Left hindlimb (tissue), 1 donor: ENCODE results near the gene DNAI1.

ENCODE experiments used
- DNase-seq: peaks from one replicate; pipeline ENCODE4 v3.0.0-alpha.2; 2018

Gene DNAI1

DNA sequence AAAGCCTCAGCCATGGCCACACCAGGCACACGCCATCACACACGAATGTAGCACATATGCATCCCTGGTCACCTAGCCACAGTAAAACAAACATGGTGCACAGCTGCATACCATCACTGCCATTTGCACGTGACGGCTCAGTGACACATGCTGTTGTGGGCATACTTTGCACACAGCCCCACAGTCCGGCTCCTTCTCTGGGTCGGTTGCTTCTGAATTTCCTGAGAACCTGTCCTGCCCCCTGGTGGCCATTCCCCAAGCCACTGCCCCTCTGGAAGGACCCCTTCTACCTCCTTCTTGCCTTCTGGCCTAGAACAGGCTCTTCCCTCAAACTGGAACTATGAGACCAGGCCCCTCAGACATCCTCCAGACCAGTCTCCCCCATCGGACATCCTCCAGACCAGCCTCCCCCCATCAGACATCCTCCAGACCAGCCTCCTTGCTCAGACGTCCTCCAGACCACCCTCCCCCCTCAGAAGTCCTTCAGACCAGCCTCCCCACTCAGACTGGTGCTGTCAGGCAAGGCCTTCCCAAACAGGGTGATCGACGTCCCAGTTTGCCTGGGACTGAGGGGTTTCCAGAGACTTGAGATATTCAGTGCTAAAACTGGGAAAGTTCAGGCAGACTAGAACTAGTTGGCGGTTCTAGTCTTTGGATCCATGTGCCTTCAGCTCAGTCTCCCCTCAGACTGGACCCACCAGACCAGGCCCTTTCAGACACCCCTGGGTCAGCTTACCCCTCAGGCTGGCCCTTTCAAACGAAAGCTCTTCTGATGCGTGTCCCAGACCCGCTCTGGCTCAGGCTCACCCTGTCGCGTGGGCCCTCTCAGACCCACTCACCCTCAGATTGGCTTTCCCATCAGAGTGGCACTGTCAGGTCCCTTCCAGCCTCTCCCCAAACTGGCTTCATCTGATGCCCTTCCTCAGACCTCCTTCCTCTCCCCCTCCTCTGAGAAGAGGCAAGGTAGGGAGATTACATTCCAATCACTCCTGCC lies 88.5 kb downstream of the DNAI1 start:
- peak; percentile 69 for DNase-seq

DNA sequence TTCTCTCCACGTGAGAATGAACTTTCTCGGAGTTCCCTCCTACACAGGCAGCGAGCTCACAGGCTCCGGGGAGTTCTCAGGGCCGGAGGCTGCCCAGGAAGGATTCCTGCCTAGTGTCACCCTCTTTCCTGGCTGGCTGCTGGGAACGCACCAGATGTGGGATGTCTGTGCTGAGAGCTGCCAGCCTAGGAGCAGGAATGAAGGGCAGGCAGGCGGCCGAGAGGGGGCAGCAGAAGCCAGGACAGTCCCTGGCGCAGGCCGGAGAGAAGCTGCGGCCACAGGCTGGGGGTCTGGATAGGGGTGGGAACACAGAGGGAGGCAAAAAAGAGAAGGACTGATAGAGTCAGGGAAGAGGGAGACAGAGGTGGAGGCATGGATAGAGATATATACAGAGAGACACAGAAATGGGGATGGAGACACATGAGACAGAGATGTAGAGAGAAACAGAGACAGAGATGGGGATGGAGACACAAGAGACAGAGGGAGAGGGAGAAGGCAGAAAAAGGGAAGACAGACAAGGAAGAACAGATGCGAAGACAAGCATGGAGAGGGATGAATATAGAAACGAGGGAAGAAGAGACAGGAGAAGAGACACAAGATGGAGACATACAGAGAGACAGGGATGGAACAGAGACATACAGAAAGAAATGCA lies 89.5 kb downstream of the DNAI1 start:
- DNase-seq: peak; percentile 81

- DNase-seq: no peak
Measured at GRCh38 chr9:34549407-34549732, 90.8 kb downstream of the DNAI1 start.

- no peak for DNase-seq
Measured at GRCh38 chr9:34550016-34550680, 91.5 kb downstream of the DNAI1 start.

GRCh38 chr9:34550681-34551270 lies 92.2 kb downstream of the DNAI1 start:
- DNase-seq: no peak

- no peak for DNase-seq
Measured at GRCh38 chr9:34551751-34552605, 93.4 kb downstream of the DNAI1 start.

DNA sequence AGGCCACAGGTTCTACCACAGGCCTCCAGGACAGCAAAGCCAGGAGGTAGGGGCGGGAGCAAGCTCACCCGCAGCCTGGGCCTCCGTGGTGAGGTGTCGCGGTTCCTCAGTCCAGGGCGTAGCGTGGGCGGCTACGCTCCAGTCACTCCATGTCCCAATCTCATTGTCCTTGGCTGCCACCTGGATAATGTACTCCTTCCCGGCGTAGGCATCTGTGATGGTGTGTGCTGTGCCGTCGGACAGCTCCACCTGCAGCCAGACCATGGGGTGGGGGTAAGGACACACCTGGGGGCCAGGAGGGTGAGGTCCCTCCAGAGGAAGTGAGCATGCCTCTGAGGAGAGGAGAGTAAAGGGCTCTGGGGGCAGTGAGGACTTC lies 94.0 kb downstream of the DNAI1 start:
- no peak for DNase-seq

DNA sequence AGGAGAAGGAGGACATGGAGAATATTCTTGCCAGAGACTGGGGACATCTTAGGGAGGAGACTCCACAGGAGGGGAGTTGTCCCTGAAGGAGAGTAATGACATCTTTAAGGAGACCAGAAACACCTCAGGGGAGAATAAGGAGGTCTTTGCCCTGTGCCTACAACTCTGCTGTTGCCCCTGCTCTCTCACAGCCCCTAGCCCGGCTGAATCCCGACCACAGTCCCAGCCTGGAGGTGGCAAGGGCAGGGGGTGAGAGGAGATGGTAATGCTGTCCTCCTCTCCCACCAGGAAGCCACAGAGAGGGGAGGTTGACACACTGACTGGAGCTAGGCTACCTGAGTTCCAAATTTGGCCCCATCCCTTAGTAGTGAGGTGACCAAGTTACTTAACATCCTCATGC lies 94.4 kb downstream of the DNAI1 start:
- DNase-seq: no peak

- no peak for DNase-seq
Measured at GRCh38 chr9:34553511-34554021, 95.0 kb downstream of the DNAI1 start.

GRCh38 chr9:34554211-34555001 lies 95.8 kb downstream of the DNAI1 start:
- no peak for DNase-seq

GRCh38 chr9:34555002-34555348 lies 96.4 kb downstream of the DNAI1 start:
- peak; percentile 71 for DNase-seq

DNA sequence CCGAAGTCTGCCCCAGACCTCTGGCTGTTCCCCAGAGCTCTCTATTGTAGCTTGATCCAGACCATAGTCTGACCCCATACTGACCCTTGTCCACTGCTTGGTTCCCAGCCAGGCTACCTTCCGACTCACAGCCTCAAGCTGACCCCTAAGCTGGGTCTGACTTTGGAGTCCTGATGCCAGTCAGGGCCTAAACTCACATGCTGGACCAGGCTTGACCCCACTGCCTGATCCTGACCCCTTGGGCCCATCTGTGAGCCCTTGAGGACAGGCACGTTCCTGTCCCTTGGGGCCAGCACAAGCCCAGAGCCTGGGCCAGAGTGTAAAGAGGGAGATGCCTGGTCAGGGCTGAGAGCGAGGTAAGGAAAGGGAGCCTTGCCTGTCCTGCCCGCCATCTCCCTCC lies 96.9 kb downstream of the DNAI1 start:
- DNase-seq: no peak

- DNase-seq: no peak
Measured at GRCh38 chr9:34555936-34556525, 97.4 kb downstream of the DNAI1 start.

- DNase-seq: no peak
Measured at GRCh38 chr9:34556949-34557348, 98.3 kb downstream of the DNAI1 start.

GRCh38 chr9:34557426-34558321 lies 99.1 kb downstream of the DNAI1 start:
- no peak for DNase-seq

DNA sequence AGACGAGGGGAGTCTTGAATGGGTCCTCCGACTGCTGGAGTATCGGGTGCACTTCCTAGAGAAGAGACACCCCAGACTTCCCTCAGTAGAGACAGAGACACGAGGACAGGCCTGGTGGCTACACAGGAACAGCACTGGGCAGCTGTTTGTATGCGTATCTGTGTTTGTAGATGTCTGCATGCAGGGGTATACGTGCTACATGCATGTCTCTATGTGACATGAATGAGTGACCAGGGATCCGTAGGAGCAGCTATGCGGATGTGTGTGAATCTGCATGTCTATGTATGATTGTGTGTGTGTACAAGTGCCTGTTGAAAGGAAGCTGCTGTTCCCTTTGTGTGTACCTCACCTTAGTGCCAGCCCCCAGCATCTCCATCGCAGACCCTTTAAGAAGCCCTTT lies 99.8 kb downstream of the DNAI1 start:
- DNase-seq: no peak

DNA sequence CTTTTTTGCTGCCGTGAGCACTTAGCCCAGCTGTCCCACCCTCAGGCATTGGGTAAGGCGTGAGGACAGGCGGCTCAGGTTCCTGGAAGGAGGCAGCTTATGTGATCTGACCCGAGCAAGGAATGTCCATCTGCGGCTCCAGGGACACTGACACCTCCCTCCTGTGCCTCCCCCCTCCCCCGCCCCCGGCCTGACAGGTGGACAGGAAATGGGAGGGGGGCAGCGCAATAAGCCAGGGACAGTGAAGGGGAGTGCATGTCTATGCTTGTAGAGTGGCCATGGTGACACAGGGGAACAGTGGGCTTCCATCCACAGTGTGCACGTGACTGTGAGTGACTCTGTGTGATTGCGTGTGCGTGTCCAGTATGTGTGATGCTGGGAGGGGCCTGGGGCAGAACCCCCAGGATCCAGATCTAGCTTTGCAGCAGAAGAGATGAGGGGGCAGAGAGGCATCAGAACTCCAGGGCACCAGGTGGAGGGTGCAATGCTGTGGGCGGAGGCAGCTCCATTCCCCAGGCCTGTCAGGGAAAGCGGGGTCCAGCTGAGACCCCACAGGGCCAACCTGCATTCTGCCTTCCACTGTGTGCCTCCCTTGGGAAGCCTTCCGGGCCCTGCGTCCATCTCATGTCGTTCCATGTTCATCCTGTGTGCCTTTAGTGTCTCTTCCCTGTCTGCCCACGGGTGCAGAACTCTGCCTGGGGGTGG lies 100.5 kb downstream of the DNAI1 start:
- DNase-seq: peak; percentile 70

GRCh38 chr9:34559624-34560455 lies 101.2 kb downstream of the DNAI1 start:
- peak; percentile 67 for DNase-seq
